ENCODE data around the gene ASTE1.
"Not testable (repeated sequence)": the region's sequence is repeated elsewhere in the genome, so short reads cannot be mapped to it uniquely, and the experiment has no call there.

ASTE1 gene

DNA sequence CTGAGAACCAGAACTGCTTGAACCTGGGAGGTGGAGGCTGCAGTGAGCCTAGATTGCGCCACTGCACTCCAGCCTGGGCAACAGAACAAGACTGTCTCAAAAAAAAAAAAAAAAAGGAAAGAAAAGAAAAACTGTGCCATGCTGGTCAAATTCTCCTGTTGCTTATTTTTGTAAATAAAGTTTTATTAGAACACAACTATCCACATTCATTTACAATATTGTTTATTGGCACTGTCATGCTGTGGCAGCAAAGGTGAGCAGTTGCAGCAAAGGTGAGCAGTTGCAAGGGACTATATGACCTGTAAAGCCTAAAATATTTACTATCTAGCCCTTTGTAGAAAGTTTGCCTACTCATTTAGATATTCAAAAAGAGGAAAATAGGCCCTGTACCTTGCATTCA is 18.3 kb downstream of the ASTE1 start:
- no peak for DNase-seq (ENCODE audit: low read depth)

GRCh38 chr3:131007782-131008181 is 18.8 kb downstream of the ASTE1 start:
- DNase-seq (ENCODE audit: low read depth): no peak

GRCh38 chr3:131007256-131007655 is 19.4 kb downstream of the ASTE1 start:
- no peak for DNase-seq (ENCODE audit: low read depth)

DNA sequence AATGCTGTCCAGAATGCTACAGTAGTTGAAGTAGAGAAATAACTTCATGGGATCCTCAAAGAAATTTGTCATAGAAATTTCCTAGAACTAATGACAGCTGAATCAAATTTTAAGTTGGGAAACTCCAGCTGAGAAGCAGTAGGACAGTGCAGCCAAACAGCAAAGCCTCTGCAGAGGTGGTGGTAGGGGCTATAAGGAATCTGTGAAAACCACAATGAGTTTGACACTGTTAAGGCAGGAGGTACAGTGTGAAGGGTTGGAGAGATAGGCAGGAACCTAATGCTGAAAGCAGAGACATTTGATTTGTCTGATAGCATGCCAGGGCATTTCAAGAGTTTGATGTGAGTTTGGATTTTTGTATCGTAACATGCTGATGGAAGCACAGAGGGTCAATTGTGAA is 22.0 kb downstream of the ASTE1 start:
- no peak for DNase-seq (ENCODE audit: low read depth)

DNA sequence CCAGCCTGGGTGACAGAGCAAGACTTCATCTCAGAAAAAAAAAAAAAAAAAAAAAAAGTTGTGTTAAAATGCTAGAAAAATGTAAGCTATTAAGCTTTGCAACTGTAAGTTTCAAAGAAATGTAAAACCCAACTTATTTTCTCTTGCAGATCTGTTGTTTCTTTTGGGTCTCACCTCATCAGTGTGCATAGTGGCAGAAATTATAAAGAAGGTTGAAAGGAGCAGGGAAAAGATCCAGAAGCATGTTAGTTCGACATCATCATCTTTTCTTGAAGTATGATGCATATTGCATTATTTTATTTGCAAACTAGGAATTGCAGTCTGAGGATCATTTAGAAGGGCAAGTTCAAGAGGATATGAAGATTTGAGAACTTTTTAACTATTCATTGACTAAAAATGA is 25.6 kb downstream of the ASTE1 start:
- no peak for DNase-seq (ENCODE audit: low read depth)

DNA sequence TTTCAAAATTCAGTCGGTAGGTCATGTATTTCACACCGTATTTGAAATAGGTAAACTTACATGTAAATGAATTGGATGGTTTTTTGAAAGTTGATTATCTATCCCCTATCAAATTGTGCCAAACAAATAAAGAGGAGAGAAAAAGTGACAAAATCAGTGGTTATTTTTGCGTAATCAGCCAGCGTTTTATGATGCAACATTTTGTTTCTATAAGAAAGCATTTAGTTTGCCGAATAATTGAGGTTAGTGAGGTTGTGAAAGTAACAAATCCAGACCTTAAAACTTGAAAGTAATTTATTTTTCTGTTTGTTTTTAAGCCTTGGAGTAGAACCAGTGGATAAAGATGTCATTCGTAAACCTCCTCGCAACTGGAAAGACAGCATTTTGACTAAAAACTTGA is 29.3 kb downstream of the ASTE1 start:
- no peak for DNase-seq (ENCODE audit: low read depth)

- DNase-seq (ENCODE audit: low read depth): no peak
Measured at GRCh38 chr3:130992344-130992743, 34.3 kb downstream of the ASTE1 start.

DNA sequence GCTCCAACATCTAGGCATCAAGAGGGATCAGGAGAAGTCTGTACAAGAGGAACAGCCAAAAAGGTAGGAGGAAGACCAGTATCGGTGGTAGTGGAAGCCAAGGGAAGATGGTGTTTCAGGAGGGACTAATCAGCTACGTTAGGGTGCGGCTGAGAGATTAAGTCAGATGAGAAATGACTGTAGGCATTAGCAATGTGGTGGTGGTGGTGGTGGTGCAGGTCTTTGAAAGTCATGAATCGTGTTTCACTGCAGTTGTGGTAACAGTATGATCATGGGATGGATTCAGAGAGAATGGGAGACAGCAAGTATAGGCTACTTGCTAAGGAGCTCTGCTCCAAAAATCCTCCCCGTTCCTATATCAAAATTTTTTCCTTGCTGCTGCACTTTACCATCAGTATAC is 35.5 kb downstream of the ASTE1 start:
- DNase-seq (ENCODE audit: low read depth): no peak

DNA sequence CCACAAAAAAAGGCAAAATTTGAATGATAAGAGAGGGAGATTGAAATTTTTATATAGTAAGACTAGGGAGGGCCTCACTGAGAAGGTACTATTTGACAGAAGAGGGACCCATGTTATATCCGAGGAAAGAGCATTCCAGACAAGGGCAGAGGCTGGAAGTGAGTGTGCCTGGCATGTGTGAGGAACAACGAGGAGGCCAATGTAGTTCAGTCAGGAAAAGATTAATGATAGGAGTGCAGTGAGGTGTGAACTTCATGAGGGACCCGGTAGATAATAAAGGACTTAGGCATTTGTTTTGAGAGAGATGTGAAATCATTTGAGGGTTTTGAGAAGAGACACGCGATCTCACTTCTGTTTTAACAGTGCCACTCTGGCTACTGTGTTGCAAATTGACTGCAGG is 36.3 kb downstream of the ASTE1 start:
- DNase-seq (ENCODE audit: low read depth): no peak

GRCh38 chr3:130981469-130981868 is 45.2 kb downstream of the ASTE1 start:
- DNase-seq (ENCODE audit: low read depth): no peak

- DNase-seq (ENCODE audit: low read depth): no peak
Measured at GRCh38 chr3:130979117-130979516, 47.5 kb downstream of the ASTE1 start.

DNA sequence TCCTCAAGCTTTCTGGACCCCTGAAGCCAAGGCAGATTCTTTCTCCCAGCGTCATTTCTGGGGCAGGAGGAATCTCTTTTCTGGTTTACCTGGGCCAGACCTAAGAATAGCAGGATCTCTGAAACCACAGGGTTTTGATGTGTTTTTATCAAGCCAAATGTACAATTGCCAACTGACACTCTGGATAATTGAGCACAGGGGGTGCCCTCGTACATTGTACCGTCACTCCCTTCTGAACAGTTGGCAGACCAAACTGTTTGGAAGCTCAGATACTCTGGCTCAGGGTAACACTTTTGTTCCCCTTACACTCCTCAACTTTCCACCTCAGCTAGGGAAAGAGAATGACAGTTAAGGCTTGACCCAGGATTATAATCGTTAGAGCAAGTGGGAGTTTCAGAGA is 49.9 kb downstream of the ASTE1 start:
- DNase-seq (ENCODE audit: low read depth): no peak

- no peak for DNase-seq (ENCODE audit: low read depth)
Measured at GRCh38 chr3:130975251-130975650, 51.4 kb downstream of the ASTE1 start.

- DNase-seq (ENCODE audit: low read depth): no peak
Measured at GRCh38 chr3:130974201-130974600, 52.4 kb downstream of the ASTE1 start.

DNA sequence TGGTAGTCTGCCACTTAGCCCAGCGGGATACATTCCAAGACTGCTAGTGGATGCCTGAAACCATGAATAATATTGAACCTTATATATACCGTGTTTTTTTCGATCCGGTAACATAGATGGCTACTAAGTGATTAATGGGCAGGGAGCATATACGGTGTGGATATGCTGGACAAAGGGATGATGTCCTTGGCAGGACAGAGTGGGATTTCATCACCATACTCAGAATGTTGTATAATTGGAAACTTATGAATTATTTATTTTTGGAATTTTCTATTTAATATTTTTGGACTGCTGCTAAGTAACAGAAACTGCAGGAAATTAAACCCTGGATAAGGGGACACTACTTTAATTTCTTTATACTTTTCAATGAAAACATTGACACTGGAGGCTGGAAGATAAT is 53.2 kb downstream of the ASTE1 start:
- no peak for DNase-seq (ENCODE audit: low read depth)

DNA sequence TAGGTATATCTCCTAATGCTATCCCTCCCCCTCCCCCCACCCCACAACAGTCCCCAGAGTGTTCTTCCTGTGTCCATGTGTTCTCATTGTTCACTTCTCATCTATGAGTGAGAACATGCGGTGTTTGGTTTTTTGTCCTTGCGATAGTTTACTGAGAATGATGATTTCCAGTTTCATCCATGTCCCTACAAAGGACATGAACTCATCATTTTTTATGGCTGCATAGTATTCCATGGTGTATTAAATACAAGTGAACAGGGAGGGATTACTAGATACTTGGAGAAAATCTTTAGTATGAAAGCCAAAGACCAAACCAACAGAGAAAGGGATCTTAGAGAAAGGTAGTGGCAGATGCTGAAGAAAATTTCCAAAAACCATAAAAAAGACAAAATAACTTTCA is 54.0 kb downstream of the ASTE1 start:
- not testable (repeated sequence) for DNase-seq (ENCODE audit: low read depth)

DNA sequence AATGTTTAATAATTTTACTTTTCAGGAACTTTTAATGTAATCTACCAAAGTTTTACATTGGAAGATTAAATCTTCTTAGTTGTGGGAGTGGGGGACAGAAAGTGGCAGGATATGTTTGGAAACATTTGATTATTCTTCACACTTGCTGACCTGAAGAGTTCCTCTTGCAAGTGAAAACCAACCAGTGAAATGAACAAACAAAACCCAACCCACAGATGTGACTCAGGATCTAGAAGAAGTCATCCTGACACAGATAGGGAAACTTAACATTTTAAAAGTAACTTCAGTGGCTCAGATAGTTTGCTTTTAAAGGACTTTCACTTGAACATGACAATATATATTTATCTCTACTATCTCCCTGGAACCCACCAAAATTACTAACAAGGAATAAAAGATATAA is 55.4 kb downstream of the ASTE1 start:
- DNase-seq (ENCODE audit: low read depth): no peak

DNA sequence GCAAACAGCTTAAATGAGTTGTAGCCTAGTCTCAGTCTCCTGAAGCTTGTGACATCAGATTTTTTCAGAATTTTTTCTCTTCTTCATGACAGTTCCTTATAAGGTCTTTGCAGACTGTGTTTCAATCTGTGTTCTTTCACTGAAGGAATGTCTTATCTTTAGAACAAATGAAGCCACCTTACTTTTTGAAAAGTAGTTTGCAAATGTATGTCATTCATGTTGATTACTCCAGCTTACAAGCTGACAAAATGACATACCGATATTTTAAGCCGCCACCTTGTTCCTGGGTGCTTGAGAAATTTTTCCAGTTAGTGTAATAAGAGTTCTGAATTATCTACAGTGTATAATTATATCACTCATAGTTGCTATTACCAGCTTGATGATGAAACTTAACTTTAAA is 57.0 kb downstream of the ASTE1 start:
- DNase-seq (ENCODE audit: low read depth): no peak

DNA sequence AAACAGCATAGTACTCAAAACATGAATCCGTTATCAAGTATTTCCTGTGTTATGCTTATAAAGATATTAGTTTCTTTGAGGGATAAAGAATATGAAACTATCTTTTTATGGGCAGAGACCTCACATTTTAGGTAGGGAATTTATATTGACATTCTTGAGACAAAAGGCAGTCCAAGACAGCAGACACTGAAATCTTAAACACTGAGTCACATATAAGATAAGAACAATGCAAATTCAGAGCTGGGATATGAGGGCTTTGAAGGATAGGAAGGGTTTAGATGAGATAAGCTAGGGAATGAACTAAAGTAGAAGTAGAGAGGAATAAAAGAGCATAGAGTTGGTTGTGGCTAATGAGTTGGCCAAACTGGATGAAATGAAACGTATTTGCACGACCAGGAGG is 58.4 kb downstream of the ASTE1 start:
- no peak for DNase-seq (ENCODE audit: low read depth)

DNA sequence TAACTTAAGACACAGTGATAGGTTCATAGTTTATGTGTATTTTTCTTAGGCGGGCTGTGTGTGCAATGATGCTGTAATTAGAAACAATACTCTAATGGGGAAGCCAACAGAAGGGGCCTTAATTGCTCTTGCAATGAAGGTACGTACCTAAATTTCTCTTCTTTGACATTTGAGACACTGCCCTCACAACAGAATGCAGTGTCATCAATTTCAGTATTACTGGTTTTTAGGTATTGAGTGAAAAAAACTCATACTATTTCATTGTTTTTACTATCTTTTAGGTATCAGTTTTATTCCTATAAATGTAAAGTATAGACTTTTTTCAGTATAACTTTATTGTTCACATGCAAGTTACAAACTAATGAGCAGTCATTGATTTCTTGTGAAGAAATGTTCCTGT is 59.3 kb downstream of the ASTE1 start:
- DNase-seq (ENCODE audit: low read depth): no peak

DNA sequence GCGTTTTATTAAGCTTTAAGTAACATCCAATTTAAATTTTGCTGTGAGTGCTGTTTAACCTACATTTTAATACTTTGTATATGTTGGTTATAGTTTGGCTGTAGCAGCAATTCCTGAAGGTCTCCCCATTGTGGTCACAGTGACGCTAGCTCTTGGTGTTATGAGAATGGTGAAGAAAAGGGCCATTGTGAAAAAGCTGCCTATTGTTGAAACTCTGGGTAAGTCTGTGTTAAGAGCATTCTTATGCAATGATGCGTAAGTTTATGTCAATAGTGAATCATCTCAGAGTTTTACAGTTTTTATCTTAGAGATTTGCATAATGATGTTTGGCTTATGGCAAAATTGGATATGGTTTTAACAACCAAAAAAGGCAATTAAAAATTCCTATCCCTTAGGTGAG is 62.7 kb downstream of the ASTE1 start:
- peak; percentile 67 for DNase-seq (ENCODE audit: low read depth)
